K562 (cell line): Measurements from ENCODE around the gene ANK2.

Experiments
- FOS ChIP-seq: IDR thresholded peaks from 3 replicates; pipeline ENCODE4 v1.6.1; 2011; ENCODE audit not compliant: insufficient read length; ENCODE audit errors: extremely low read depth
- ZSCAN29 ChIP-seq: fragments of 450-650 bp; IDR thresholded peaks from 2 replicates; pipeline ENCODE4 v1.6.1; 2017

GRCh38 chr4:113117358-113117702 is 67.9 kb downstream of the ANK2 start:
- TF ChIP-seq ZSCAN29 (no peak), FOS (no peak)
